ENCODE data around the gene SMPDL3A.

Gene SMPDL3A

DNA sequence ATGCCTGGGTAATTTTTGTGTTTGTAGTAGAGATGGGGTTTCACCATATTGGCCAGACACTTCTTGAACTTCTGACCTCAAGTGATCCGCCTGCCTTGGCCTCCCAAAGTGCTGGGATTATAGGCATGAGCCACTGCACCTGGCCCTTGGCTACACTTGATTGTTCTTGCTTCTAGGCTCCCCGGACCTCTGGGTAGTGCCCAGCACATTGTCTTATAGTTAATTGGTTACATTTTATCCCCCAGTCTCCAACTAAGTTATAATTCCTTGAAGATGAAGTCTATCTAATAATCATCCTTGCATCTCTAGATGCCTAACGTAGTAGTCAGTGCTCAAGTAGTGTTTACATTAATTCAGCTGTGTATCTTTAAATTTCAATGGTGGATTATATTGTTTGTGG is 11.8 kb downstream of the SMPDL3A start:
- H3K4me3 ChIP-seq (ENCODE audit: low read length) = no peak overlapping the region
- TF ChIP-seq, protein P1, sequence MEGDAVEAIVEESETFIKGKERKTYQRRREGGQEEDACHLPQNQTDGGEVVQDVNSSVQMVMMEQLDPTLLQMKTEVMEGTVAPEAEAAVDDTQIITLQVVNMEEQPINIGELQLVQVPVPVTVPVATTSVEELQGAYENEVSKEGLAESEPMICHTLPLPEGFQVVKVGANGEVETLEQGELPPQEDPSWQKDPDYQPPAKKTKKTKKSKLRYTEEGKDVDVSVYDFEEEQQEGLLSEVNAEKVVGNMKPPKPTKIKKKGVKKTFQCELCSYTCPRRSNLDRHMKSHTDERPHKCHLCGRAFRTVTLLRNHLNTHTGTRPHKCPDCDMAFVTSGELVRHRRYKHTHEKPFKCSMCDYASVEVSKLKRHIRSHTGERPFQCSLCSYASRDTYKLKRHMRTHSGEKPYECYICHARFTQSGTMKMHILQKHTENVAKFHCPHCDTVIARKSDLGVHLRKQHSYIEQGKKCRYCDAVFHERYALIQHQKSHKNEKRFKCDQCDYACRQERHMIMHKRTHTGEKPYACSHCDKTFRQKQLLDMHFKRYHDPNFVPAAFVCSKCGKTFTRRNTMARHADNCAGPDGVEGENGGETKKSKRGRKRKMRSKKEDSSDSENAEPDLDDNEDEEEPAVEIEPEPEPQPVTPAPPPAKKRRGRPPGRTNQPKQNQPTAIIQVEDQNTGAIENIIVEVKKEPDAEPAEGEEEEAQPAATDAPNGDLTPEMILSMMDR (IDR thresholded peaks at IDR 0.05; ENCODE audit: insufficient read depth, low read depth, low read length, missing control alignments) = no peak

DNA sequence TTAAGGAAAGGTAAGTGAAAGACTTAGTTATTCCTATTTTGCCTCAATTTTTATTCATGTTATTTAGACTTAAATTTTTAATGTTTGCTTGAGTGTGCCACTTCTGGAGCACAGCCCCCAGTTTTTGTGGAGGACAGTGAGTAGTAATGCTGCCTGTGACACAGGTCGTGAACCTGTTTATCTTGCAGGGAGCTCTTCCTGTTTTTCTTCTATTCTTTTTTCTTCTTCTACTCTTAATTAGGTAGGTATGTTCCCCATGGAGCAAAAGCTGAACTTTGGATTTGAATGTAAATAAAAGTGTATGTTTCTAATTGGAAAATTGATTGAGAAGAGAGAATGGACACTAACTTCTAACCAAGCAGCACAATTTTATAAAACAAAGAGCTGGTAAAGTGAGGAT is 12.3 kb downstream of the SMPDL3A start:
- TF ChIP-seq, protein P1 (IDR thresholded peaks at IDR 0.05; ENCODE audit: insufficient read depth, low read depth, low read length, missing control alignments) = no peak
- no peak overlapping the region for H3K4me3 ChIP-seq (ENCODE audit: low read length)
- DNase-seq (ENCODE audit: low read depth) = no peak

More for the DNA sequence above, 11.8 kb downstream of the SMPDL3A start:
- DNase-seq (ENCODE audit: low read depth) = no peak

DNA sequence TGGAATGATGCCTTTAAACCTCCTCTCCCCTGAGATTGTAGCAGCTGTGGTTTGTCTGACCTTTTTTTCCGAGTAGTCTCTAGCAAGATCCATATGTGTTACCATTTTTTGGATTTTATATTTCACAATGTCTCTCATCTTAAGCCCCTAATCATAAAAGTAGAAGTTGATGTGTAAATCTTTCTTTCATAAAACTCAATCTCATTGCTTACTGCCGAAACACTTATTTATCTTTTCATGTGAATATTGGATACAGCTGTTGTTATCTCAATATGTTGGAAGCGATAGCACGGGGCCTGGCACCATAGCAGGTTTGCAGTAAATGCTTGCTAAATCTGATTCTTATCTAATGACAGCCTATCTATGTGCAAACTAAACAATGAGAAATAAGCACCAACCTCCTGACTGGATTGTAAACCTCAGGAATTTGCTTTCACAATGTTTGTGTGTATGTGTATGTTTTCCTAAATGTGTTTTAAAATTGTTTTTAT is 14.2 kb downstream of the SMPDL3A start:
- TF ChIP-seq, protein P1 (IDR thresholded peaks at IDR 0.05; ENCODE audit: insufficient read depth, low read depth, low read length, missing control alignments) = no peak
- DNase-seq (ENCODE audit: low read depth) = no peak
- H3K4me3 ChIP-seq (ENCODE audit: low read length) = no peak overlapping the region

DNA sequence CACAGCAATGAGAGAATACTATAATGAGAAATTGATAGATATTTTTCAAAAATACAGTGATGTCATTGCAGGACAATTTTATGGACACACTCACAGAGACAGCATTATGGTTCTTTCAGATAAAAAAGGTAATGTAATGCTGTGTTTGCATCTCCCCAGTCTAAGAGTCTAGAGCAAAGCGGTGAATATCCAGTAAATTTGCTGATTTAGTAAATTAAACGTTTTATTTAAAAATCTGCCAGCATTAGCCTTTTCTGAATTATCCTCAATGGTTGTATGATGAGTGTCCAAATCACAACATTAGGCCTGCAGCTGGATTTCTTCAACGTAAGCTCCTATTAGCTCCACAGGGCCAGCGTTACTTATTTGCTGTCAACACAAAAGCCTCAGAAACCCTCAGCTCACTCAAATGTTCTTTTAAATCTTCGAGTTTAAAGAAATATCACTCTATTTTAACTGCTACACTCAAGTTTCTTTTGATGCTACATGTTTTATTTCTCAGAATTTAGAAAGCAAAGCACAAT is 16.0 kb downstream of the SMPDL3A start:
- H3K4me3 ChIP-seq (ENCODE audit: low read length) = no peak overlapping the region
- TF ChIP-seq, protein P1 (IDR thresholded peaks at IDR 0.05; ENCODE audit: insufficient read depth, low read depth, low read length, missing control alignments) = no peak
- no peak for DNase-seq (ENCODE audit: low read depth)

DNA sequence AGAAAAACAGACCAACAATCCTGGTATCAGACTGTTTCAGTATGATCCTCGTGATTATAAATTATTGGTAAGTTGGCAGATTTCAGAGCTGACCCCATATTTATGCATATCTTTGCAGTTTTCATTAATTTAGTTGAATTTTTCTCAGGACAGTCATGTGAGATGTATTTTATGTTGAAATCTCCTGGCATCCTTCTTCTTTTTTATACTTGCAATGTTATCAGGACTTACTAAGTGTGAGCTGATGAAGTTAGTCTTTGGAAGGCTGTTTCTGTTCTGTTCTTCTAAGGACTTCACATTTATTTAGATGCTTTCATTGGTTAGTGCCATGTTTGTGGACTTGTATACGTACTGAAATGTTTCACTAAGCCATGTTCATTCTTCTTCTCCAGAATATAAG is 17.2 kb downstream of the SMPDL3A start:
- no peak overlapping the region for H3K4me3 ChIP-seq (ENCODE audit: low read length)
- no peak for DNase-seq (ENCODE audit: low read depth)
- TF ChIP-seq, protein P1 (IDR thresholded peaks at IDR 0.05; ENCODE audit: insufficient read depth, low read depth, low read length, missing control alignments) = no peak

DNA sequence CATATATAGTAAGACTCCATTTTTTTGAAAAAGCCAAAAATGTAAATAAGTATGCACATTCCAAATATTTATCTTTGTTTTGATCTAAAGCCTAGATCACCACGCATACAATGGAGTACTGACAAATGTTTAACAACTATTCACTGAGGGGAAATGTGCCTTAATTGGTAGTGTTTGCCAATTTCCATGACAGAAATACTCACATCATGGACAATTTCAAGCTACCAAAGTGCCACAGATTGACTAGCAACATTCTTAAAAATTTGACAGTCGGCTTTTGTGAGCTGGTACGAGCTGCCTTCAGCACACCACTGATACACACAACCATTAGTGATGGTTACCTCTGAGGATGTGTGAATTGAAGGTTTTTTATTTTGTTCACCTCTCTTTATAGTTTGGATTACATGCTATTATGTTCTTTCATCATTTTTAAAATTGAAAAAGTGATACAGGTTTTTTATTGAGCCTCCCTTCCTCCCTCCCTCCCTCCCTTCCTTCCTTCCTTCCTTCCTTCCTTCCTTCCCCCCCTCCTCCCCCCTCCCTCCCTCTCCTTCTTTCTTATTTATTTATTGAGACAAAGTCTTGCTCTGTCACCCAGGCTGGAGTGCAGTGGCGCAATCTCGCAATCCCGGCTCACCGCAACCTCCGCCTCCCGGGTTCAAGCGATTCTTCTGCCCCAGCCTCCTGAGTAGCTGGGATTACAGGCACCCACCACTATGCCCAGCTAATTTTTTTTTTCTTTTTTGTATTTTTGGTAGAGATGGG is 19.2 kb downstream of the SMPDL3A start:
- no peak for DNase-seq (ENCODE audit: low read depth)
- TF ChIP-seq, protein P1 (IDR thresholded peaks at IDR 0.05; ENCODE audit: insufficient read depth, low read depth, low read length, missing control alignments) = no peak

More for the DNA sequence above, 19.2 kb downstream of the SMPDL3A start:
- no peak overlapping the region for H3K4me3 ChIP-seq (ENCODE audit: low read length)

Data from epithelial cell of esophagus (primary cell).